SK-N-MC (cell line): ENCODE measurements around the gene TUBB2A.
"Not testable (repeated sequence)": the region's sequence is repeated elsewhere in the genome, so short reads cannot be mapped to it uniquely, and the experiment has no call there.

Experiments
- DNase-seq: peaks from one replicate; pipeline ENCODE4 v3.0.0-alpha.2; 2011; ENCODE audit warnings: low read depth, low spot score
- H3K27ac ChIP-seq: fragments of 200-600 bp; sonication (generic); 2 replicates; pipeline ENCODE4 v1.5.1; 2016; ENCODE audit warnings: mixed run types
- H3K36me3 ChIP-seq: fragments of 200-600 bp; sonication (generic); 2 replicates; pipeline ENCODE4 v1.6.1; 2017; ENCODE audit warnings: antibody characterized with exemption, low read length, mixed read lengths; ENCODE audit not compliant: insufficient read depth
- H3K4me3 ChIP-seq: fragments of 200-600 bp; sonication (generic); 2 replicates; pipeline ENCODE4 v1.5.1; 2016
- H3K9ac ChIP-seq: fragments of 200-600 bp; sonication (generic); 2 replicates; pipeline ENCODE4 v1.8.0; 2017; ENCODE audit warnings: mixed run types, mixed read lengths; ENCODE audit not compliant: insufficient read length
- H3K9me3 ChIP-seq: fragments of 200-600 bp; sonication (generic); 2 replicates; pipeline ENCODE4 v1.6.1; 2017; ENCODE audit warnings: low read depth, mild to moderate bottlenecking, antibody characterized with exemption, low read length, moderate library complexity, mixed read lengths
- EZH2 ChIP-seq: fragments of 200-600 bp; sonication (generic); IDR thresholded peaks from one replicate; pipeline ENCODE4 v1.6.1; 2017; ENCODE audit warnings: antibody characterized with exemption
- FOXP2 ChIP-seq: optimal IDR thresholded peaks from 2 replicates; pipeline ENCODE3; 2011; ENCODE audit warnings: mild to moderate bottlenecking, moderate library complexity; ENCODE audit not compliant: insufficient read depth; ENCODE audit errors: extremely low read length, control extremely low read depth
- POLR2AphosphoS5 ChIP-seq: IDR thresholded peaks from 2 replicates; pipeline ENCODE4 v1.6.1; 2012; ENCODE audit warnings: mild to moderate bottlenecking, low read depth, low read length, borderline replicate concordance

The TUBB2A gene

DNA sequence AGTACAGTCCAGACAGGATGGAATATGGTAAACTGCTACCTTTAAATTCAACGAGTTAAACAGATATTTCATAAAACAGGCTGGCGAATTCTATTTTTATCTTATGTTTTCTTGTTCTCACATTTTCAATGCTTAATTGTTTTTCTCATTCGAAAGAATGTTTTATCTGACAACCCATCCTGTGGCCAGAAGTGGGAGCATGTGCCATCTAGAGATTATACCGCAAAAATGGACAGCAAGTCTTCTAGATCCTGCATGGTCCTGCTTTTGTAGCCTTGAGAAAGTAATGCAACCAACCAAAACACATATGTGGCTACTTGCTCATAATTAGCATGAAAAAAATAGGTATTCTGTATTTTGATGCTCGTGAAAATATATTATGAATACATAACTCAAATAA is 39.4 kb upstream of the TUBB2A start:
- H3K27ac ChIP-seq: no peak overlapping the region
- H3K9ac ChIP-seq: no peak overlapping the region
- no peak for TF ChIP-seq FOXP2
- no peak for DNase-seq
- H3K4me3 ChIP-seq: no peak overlapping the region
- no peaks in the 10 kb centered on the region for H3K36me3 ChIP-seq
- no peaks in the 10 kb centered on the region for H3K9me3 ChIP-seq

DNA sequence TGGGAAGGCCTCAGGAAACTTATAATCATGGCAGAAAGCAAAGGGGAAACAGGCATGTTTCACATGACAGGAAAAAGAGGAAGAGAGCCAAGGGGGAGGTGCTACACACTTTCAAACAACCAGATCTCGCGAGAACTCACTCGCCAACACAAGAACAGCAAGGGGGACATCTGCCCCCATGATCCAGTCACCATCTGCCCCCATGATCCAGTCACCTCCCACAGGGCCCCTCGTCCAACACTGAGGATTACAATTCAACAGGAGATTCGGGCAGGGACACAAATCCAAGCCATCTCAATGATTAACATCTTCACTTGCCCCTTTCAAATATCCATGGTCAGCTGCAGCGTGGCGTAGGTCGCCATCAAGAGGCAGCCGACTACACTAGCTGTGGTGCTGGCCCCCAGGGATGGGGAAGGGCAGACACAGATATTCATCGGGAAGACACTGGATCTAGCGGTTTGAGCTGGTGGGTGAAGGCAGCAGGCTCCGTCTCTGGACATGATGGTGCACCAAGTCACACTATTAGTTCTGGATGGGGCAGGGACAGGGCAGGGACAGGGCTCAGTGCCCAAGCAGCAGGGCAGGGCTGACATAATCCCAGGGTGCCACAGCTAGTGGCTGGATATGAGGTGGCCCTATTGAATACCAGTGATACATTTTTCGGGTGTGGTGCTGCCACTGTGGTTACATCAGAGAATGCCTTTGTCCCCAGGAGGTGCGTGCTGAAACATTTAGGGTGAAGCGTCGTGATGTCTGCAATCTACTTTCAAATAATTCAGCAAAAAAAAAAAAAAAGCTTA is 38.6 kb upstream of the TUBB2A start:
- Histone ChIP-seq H3K9me3 (no peaks in the 10 kb centered on the region), H3K27ac (no peak overlapping the region), H3K4me3 (0 out of 2 replicates have a peak overlapping the region, but pooled peaks have one; percentile 11), H3K9ac (no peak overlapping the region), H3K36me3 (no peaks in the 10 kb centered on the region)
- TF ChIP-seq POLR2AphosphoS5 (no peak), EZH2 (no peak), FOXP2 (no peak)
- DNase-seq: no peak

DNA sequence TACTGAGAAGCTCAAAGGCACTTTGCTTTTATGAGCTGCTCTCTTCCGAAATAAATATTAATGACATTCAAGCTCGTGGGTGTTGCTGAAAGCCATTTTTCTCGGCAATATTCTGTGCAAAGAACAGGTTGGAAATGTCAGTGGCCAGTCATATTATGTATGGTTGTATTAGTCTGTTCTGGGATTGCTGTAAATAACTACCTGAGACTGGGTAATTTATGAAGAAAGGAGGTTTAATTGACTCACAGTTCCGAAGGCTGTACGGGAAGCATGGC is 38.0 kb upstream of the TUBB2A start:
- no peak overlapping the region for H3K27ac ChIP-seq
- H3K4me3 ChIP-seq: 0 out of 2 replicates have a peak overlapping the region, but pooled peaks have one; percentile 11
- H3K9ac ChIP-seq: no peak overlapping the region
- H3K9me3 ChIP-seq: no peaks in the 10 kb centered on the region
- H3K36me3 ChIP-seq: no peaks in the 10 kb centered on the region
- no peak for DNase-seq
- TF ChIP-seq POLR2AphosphoS5: no peak
- TF ChIP-seq EZH2: no peak
- no peak for TF ChIP-seq FOXP2

GRCh38 chr6:3194535-3195419 is 37.4 kb upstream of the TUBB2A start:
- Histone ChIP-seq H3K36me3 (no peaks in the 10 kb centered on the region), H3K27ac (no peak overlapping the region), H3K9ac (no peak overlapping the region), H3K4me3 (0 out of 2 replicates have a peak overlapping the region, but pooled peaks have one; percentile 11), H3K9me3 (no peaks in the 10 kb centered on the region)
- DNase-seq: no peak
- TF ChIP-seq EZH2: no peak
- no peak for TF ChIP-seq FOXP2
- no peak for TF ChIP-seq POLR2AphosphoS5

DNA sequence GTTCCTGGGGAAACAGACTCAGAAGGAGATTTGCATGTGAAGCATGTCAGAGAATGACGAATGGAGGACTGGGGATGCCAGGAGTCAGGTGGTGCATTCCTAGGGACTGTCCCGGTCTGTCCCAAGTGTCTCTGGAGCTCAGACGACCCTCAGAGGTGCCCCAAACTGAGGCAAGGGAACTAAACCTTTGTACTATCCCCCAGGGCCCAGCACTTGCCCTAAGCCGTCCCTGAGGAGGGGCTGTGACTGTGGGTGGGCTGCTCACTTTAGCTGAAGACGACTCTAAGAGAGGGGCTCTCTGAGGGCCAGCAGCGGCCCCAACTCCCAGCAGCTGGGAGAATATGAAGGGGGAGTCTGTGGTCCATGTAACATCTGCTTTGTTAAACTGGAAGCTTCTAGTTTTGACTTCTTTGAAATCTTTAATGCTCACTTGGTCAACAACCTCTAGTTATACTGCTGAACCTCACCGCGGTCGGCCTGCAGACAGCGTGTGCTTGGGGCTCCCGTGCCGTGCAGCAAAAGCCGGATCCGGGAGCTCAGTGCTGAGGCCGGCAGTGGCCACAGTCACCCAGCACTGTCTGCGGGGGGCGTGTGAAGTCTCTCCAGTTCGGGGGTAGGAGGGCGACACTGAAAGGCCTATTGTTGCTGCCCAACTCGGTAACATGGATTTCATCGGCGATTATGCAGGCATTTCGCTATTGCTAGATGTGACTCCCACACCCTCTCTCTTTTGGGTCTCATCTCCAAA is 35.9 kb upstream of the TUBB2A start:
- H3K27ac ChIP-seq: no peak overlapping the region

GRCh38 chr6:3190779-3191178 is 33.4 kb upstream of the TUBB2A start:
- H3K36me3 ChIP-seq: no peaks in the 10 kb centered on the region
- DNase-seq: no peak
- no peaks in the 10 kb centered on the region for H3K9me3 ChIP-seq
- H3K27ac ChIP-seq: no peak overlapping the region
- no peak for TF ChIP-seq FOXP2
- H3K4me3 ChIP-seq: no peak overlapping the region
- H3K9ac ChIP-seq: no peak overlapping the region

More for the DNA sequence above, 35.9 kb upstream of the TUBB2A start:
- TF ChIP-seq POLR2AphosphoS5 (no peak), FOXP2 (no peak), EZH2 (no peak)
- no peaks in the 10 kb centered on the region for H3K9me3 ChIP-seq
- no peak overlapping the region for H3K4me3 ChIP-seq
- DNase-seq: no peak
- no peak overlapping the region for H3K9ac ChIP-seq
- no peaks in the 10 kb centered on the region for H3K36me3 ChIP-seq

DNA sequence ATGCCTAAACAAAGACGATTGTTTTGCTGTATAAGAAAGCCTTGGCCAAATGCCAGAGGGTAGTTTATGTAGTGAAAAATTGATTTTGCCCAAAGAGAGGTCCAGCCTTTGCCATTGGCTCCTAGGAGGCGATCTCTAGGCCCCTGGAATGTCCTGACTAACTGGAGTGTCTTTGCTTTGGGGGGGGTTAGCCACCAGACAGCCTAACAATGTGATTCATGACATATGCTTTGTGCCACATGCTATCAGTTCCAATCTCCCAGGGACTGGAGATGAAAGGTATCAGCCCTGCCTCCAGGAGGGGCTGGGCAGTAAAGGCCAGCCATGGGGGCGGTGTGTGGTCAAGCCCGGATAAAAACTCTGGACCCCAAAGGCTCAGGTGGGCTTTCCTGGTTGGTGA is 32.7 kb upstream of the TUBB2A start:
- no peaks in the 10 kb centered on the region for H3K36me3 ChIP-seq
- no peaks in the 10 kb centered on the region for H3K9me3 ChIP-seq
- H3K4me3 ChIP-seq: no peak overlapping the region
- TF ChIP-seq POLR2AphosphoS5: no peak
- no peak for TF ChIP-seq FOXP2
- TF ChIP-seq EZH2: no peak
- no peak overlapping the region for H3K27ac ChIP-seq
- no peak overlapping the region for H3K9ac ChIP-seq
- DNase-seq: no peak

- not testable (repeated sequence) for H3K27ac ChIP-seq, H3K4me3 ChIP-seq, H3K9me3 ChIP-seq, DNase-seq, H3K36me3 ChIP-seq, H3K9ac ChIP-seq
Observed at GRCh38 chr6:3189192-3189591, 31.8 kb upstream of the TUBB2A start.
